HG02588 (cell line): Measurements from ENCODE around the gene OXCT2.
A peak's percentile ranks its signal among the peaks of the same experiment; 100 is the strongest.
"Not testable (repeated sequence)": the region's sequence is repeated elsewhere in the genome, so short reads cannot be mapped to it uniquely, and the experiment has no call there.

Experiments used
- ATAC-seq: cut with Tn5 transposase; IDR thresholded peaks from one replicate; pipeline ENCODE4 v1.9.1; 2021; ENCODE audit warnings: mild to moderate bottlenecking, moderate library complexity; ENCODE audit not compliant: unreplicated experiment

Gene OXCT2

DNA sequence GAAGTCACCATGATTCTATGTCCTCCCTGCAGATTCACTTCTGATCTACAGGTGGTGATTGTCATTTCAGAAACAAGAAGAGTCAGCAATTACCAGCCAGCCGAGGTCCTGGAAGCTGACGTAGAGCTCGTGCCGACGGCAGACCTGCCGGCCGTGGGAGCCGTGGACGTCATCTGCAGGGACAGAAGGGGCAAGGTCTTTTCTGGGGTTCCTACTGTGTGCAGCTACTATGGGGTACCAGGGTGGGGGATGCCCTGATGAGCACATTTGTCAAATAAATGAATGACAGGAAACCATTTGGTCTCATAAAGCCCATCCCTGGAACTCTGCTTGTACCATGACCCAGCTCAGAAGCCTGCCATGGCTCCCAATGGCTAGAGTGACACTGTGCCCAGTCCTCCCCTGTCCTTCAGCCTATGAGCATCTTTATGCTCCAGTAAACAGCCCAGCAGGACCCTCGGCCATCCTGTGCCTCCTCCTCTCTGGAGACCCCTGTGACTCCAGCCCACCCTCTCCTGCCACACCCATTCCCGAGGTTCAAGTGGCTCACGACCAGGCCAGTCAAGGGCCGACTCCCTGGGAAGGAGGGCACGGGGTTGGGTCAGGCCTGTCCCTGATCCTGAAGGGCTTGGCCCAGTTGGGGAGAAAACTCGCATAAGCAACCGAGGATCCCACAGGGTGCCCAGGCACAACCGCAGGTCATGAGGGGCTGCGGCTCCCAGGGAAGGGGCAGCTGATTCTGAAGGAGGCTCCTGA is 7.4 kb downstream of the OXCT2 start:
- ATAC-seq, result not testable (repeated sequence)

DNA sequence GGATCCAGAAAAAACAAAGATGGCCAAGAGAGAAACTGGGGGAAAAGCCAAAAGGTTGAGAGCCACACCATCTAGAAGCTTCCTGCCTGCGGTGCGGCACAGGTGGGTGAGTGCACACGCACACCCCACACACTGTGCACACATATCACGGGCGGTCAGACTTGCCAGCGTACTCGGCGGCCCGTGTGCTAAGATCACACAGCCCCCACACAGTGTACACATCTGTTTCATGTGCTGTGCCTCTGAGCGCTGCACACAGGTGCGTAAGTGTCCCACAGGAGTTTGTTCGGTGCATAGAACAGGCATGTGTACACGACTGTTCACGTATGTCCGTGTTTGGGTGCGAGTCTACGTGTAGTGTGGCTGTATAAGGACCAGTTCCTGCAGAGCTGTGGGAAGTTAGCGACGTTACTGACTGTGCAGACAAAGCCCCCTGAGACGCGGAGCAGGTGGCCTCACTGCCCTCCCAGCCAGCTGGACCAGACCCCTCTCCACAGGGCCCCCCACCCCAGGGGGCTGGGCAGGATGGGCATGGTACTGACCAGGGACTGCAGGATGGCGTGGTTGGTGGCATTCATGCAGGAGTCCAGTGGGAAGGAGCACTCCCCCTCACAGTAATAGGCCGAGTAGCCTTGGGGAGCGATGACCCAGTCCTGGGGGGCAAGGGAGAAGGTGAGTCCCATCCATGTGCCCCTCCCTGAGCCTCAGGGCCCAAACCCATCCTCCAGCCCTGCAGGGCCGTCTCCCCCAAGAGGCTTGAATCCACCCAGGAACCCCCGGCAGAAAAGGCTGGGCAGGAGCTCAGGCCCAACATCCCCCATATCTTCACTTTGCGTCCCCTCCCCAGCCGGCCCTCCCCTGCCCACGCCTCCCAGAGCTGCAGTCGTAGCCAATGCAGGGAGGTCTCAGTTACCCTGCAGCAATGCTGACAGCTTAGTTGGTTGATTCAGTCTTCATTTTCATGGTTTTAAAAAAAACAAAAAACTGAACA is 8.3 kb downstream of the OXCT2 start:
- no peak for ATAC-seq

DNA sequence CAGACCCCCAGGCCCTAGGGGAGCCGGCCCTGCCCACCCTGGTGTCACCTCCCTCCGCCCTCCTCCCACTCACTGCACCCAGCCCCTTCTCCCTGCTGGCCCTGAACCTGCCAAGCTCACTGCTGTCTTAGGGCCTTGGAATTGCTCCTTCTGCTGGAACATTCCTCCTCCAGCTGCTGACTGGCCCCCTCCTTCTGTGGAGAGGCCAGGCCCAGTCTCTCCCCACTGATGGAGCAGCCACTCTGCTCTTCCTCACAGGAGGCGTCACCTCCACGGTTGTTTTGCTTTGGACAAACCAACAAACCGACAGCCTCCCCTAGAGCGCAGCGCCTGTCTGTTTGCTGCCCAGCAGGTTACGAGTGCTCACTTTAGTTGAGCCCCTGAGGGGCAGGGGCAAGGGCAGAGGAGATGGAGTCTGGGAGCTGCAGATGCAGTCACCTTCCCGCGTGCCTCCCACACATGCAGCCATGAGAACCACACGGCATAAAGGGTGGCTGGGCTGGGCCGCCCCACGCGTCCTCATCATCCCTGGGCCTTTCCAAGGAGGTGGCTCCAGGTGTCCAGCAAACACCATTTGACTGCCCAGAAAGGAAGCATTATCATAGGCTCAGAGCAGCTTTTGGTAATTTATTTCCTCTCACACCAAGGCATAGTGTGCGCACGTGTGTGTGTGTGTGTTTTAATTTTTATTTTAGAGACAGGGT is 9.4 kb downstream of the OXCT2 start:
- ATAC-seq, result no peak

DNA sequence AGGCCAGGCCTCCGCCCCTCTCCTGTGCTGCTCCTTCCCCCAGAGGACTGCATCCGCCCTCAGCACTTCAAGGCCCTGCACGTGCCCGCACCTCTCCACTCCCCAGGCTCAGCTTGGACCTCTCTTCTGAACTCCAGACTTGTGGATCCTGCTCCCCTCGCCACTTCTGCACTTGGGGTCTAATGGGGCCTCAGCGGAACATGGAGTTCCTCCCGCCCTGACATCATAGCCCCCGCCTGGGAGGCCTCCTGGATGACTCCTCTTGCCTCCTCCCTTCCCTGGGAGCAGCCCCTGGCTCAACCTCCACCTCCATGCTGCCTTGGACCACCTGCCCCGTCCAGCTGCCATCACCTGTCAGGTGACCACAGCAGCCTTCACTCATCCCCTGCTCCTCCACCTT is 10.1 kb downstream of the OXCT2 start:
- ATAC-seq, result no peak

DNA sequence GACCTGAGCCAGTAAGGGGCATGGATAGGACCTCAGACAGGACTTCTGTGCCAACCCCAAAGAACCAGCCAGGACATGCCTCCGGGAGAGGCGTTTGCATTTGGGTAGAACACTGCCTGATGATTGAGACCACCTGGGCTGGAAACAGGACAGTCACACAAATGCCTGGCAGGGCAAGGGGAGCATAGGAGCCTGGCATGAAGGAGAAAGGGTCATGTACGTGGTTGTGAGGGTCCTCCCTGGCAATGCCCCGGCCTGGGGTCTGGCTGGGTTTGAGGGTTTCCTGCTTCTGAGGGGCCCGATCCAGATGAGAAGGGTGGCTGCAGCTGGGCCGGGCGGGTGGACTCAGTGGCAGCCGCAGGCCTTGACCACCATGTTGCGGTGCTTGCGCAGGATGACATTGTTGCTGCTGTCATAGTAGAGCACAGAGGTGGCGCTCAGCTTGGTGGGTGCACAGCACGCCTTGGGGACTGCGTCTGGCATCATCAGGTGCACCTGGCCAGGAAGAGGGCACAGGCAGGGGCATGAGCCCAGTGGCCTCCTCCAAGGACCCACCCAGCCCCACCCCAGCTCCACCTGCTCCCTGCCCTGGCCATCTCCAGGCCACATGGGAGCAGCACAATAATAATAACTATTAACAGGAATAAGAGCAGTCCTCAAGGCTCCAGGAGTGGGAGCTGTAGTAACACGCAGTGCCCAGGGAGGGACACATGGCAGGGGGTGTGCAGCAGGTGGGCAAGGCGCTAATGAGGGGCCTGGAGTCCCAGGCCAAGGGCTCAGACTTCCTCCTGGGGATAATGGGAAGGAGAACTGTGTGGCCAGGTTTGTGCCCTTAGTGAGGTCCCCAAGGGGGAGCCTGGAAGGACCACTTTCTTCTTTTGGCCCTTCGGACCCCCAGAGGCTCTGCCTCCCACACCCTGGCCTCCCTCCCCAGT is 10.8 kb downstream of the OXCT2 start:
- no peak for ATAC-seq

DNA sequence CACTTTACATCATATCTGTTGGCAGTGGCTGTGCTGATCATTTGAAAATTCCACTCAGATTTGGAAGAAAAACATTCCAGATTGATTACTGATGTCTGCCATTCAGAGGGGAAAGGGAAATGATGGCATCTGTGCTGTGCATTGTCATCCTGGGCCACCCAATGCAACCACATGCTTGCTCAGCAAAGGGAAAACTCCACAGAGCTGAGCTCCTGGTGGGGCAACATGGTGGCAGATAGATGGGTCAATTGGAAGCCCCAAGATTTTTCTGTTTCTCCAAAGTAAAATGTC is 11.8 kb downstream of the OXCT2 start:
- ATAC-seq, result no peak

DNA sequence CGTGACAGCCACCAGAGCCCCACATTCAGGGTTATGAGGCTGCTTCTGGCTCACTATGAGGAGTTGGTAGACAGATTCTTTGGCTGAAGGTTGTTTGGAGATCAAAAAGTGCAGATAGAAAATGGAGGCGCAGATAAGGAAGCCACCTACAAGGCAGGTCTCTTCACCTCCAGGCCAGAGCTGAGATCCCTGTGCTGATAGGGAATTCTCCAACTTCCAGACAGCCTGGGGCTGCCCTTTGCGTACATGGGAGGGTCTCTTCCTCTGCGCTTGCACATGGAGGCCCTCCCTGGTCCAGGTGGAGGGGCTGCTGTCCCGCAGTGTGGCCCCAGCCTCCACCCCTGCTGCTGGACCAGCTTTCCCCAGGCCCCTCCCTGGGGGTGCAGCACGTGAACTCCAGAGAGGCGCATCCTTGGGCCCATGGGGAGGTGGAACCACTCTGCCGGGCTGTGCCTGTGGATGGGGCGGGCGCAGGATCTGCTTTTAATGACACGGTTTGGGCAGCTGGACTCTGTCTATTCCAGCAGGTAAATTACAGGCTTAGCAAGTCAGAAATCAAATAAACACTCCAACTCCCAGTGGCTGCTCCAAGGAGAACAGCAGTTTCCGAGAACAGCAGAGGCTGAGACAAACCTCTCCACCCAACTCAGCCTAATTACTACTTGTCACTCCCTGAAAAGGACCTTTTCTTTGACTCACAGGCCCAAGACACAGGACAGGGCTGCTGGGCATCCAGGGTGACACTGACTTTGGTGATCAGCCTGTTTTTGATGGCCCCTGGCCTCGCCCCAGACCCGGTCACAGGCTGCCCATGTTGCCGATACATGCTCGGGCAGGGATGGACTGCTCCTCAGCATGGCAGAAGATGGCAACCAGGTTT is 12.4 kb downstream of the OXCT2 start:
- no peak for ATAC-seq

DNA sequence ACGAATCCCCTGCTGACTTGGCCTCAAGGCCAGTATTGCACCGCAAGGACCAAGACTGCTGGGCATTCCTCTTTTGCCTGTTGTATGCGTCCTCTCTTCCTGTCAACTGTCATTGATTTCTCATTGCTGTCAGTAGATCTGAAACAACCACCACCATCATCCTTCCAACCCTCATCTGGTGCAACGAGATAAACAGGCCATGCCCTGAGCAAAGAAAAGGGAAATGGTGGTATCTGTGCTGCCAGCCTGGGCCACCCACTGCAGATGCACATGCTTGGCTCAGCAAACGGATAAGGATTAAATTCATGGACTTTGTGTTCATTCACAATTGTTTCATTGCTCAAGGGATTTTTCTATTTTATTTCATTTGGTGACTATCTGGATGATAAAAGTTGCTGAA is 13.6 kb downstream of the OXCT2 start:
- ATAC-seq, result no peak

DNA sequence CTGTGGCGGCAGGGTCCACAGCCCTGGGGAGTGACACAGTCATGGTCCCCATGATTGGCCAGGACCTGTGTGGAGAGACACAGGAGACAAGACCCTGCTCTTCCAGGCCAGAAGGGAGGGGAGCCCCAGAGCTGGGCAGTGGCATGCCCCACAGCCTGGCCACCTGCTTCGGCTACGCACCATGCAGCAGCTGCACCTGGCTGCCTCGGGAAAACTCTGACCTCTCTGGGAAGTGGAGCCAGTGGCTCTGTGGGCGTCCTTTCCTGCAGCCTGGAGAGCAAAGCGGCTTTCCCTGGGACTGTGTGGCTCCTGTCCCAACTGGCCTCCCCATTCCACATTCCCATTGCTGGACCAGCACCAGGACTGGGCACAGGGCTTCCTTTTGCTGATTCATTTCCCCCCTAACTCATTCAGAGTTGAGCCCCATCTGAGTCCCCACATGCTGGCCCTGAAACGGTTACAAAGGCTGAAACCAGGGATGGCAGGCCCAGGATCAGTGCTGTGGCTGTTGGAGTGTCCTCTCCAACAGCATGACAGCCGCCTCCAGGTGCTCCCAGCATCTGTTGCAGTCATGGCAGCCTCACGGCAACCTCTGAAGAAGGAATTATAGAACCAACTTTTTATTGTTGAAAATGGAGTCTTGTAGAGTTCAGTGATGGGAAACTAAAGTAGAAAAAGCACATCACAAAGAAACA is 15.0 kb downstream of the OXCT2 start:
- no peak for ATAC-seq

DNA sequence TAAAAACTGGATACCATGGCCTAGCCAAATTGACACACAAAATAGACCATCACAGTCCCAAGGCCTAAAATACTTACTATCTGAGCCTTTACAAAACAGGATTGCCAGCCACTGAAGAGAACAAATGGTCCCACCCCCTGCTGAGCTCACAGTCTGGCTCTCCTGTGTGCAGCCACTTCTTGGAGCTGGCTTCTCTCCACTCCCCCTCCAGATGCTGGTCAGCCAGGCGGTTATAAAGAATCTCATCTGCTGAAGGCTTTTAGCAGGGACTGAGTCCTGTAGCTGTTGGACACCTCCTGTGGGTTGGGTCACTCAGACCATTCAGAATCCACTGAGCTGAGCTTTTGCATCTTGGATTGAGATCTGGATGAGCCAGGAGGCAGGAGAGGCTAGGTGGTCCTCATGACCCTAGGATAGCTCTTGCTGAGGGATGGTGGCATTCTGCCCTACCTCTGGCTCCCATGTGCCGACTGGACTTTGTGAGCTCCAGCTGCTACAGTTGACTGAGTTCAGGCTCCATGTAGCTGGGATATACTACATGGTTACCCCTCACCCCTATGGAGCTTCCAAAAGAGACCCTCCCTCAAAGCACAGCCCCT is 16.1 kb downstream of the OXCT2 start:
- no peak for ATAC-seq

DNA sequence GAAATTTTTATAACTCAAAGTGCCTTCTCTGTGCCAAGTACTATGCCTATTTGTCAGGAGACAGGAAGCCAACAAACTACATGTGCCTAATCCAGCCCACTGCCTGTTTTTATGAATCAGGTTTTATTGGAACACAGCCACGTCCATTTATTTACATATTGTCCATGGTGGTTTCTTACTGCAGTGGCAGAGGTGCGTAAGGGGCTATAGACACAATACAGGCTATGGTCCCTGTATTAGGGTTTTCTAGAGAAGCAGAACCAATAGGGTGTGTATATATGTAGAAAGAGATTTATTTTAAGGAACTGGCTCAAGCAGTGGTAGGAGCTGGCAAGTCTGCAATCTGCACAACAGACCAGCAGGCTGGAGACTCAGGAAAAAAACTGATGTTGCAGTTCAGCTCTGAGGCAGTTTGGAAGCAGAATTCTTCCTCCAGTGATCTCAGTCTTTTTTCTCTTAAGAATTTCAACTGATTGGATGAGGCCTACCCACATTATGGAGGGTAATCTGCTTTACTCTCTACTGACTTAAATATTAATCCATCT is 17.1 kb downstream of the OXCT2 start:
- ATAC-seq, result no peak

DNA sequence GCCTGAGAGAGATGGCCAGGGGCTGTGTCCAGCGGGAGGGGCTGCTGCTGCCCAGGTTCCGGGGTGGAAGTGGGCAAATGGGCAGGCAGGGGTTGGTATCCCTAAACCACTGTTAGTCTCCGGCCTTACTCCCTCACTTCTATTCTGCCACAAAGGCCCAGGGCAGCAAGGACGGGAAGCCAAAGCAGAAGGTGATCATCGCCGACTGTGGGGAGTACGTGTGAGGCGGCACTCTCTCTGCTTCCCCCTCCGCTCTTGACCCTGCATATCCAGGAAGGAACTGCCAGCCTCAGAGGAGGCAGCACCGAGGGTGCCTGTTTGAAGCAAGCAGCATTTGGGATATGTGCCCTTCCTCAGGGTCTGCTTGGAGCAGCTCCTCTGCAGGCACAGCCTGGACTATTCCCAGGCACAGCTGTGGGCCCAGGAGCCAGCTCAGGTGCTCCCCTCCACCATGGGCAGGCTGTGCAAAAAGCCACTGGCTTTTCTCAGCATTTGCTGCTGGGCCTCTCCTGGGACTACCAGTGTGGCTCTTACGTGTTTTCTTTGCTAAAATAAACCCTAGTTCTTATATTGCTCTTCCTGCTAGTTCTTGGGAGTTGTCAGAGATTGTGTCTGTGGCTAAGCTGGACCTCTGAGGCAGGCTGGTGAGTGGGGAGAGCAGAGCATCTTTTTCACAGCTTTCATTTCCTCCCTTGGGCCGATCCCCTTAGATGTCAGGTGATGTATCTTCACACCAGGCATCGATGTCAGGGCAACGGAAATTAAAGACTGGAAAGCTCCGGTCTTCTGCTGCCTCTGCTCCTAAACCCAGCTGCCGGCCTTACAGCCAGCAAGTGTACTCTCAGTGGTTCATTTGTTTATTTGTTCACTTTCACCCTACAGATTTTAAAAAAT is 17.8 kb downstream of the OXCT2 start:
- no peak for ATAC-seq

DNA sequence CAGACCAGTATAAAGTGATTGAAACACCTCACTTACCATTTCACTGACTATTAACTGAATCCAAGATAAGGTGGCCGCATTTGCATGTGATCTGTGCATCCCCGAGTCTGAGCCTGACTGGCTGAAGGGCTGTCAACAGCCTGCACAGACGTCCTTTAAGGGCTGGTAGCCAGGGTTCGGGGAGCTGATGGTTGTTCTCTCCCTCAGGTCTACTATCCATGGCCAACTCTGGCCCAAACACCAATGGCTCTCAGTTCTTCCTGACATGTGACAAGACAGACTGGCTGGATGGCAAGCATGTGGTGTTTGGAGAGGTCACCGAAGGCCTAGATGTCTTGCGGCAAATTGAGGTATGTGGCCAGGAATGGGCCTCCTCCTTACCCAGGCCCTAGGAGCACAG is 18.4 kb downstream of the OXCT2 start:
- no peak for ATAC-seq

DNA sequence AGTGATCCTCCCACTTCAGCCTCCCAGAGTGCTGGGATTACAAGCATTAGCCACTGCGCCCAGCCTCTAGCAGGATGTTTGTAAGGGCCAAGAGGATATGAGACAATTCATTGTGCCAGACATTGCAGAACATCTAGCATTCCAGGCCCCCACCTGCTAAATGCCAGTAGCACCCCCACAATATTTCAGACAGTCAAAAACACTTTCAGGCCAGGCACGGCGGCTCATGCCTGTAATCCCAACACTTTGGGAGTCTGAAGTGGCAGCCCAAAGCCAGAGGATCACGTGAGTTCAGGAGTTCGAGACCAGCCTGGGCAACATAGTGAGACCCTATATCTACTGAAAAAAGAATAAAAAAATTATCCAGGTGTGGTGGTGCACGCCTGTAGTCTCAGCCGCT is 19.6 kb downstream of the OXCT2 start:
- ATAC-seq, result no peak

DNA sequence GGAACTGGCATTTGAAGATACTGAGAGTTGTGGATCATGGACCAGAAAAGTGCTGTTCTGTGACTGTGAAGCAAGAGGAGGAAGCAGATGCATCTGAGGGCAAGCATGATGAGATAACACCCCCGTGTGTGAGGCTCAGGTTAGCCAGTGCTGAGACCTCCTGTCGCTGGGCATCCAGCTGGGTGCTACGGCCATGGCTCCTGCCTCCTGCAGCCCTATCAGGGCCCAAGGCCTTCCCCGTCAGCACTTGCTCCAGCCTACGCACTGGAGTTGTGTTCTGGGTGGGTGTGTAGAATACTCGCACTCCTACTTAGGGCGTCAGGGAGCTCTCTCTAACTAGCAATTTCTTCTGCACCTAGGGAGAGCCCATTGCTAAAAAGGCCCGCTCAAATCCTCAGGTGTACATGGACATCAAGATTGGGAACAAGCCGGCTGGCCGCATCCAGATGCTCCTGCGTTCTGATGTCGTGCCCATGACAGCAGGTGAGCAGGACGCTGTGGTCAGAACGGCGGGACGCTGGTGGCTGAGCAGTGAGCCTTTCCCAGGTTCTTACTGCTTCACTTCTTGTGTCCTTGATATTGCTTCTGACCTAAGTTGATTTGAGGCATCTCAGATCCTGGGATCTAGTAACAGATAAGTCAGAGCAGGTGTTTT is 26.0 kb downstream of the OXCT2 start:
- no peak for ATAC-seq

DNA sequence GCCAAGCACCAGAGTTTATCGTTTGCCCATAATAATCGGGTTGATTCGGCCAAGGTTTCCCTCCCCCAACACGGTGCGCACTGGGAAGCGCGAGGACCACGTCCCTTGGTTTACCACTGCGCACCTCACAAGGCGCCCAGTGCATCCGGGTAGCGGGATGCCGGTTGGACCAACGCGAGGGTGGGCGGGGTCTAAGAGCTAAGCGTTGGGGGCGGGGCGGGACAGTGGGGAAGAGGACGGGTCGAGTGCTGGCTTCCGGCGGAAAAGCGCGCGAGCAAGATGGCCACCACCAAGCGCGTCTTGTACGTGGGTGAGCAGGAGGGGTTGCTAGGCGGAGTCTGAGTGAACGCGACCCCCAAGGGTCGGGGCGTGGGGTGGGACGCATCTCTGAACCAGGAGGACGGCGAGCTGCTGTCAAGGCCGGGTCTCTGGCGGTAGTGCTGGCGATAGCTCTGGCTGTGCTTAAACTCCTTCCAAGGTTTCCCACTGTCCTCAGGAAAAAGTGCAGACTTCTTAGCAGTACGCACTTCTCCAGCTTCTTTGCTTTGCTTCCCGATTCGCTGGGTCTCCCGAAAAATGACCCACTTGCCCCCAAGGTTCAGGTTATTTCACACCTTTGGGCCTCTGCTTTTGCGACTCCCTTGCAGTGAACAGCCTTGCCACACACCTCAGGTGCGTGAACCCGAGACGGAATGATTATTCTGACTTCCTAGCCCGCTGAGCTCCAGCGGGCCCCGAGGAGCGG is 32.4 kb downstream of the OXCT2 start, which contains the start of gene PPIE:
PPIE (plus strand) TSS at position 261 of the 745 bp plus-strand sequence; CDS start at position 280, 19 bp downstream.
- peak; percentile 93 for ATAC-seq
